Astrocyte (in vitro differentiated cells and primary cell): ENCODE data around the gene FSTL4.

ENCODE experiments used
- CTCF ChIP-seq: IDR thresholded peaks from 2 replicates; pipeline ENCODE4 v1.5.1; 2011; ENCODE audit warnings: low read depth, mild to moderate bottlenecking, inconsistent platforms, low read length, moderate library complexity; ENCODE audit not compliant: insufficient read depth
- EZH2 ChIP-seq: IDR thresholded peaks from 2 replicates; pipeline ENCODE4 v1.6.1; 2012; ENCODE audit warnings: mild to moderate bottlenecking, low read length, inconsistent platforms; ENCODE audit not compliant: insufficient read depth

- TF ChIP-seq CTCF, result no peak
- TF ChIP-seq EZH2, result no peak
These were observed 366.3 kb downstream of the FSTL4 start for GRCh38 chr5:133246053-133246370.
